ENCODE results near the gene SLC2A3. TPM values are rescaled to one million over a fixed set of nuclear protein-coding genes. Genes with fewer than 3 reads are reported as not detected.
"Not testable (repeated sequence)": the region's sequence is repeated elsewhere in the genome, so short reads cannot be mapped to it uniquely, and the experiment has no call there.

SLC2A3 gene
- total RNA-seq, 4 donors from 2014 or later, result 0.80 to 10.2 (median 8.1) TPM

DNA sequence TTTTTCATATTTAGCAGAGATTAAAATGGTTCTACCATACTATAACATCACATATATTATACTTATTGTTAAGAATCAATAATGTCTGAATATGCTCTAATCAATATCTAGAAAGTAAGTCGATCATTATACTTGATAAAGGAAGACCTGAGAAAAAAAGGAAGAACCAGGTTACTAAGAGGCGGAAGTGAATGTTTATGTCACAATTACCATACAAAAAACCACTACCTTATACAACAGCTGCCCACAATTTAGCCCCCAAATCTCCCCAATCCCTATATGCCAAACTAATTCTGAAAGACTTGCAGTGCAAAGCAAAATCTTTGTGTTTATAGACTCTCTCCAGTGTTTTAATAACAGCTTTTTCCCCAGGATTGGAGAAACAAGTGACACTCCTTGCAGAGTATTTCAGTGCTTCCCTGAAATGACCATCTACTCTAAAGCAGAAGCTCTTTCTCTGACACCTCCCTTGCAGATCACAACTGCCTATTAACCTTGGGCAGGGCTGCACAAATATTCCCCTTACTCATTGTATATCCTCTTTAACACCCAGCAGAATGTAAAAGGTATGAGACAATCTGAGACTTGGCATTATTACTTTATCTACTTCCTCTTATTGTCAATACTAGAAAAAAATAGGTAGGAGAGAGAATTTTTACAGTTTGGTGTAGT, 12.7 kb upstream of the SLC2A3 start:
- Histone ChIP-seq H3K27ac (no peak overlapping the region), H3K4me1 (no peaks in the 10 kb centered on the region), H3K9me3 (no peaks in the 10 kb centered on the region), H3K36me3 (no peaks in the 10 kb centered on the region), H3K27me3 (no peaks in the 10 kb centered on the region), H3K4me3 (no peak overlapping the region)
- 56 to 58% methylated on average over 2 of the region's 2 CpGs for WGBS, 2 donors (ENCODE audit: low coverage in 1 of 2)
- no peak for DNase-seq
- TF ChIP-seq POLR2AphosphoS5 (IDR thresholded peaks at IDR 0.05) (no peak), POLR2A (IDR thresholded peaks at IDR 0.05) (no peak), EP300 (IDR thresholded peaks at IDR 0.05; ENCODE audit: low read depth) (no peak)
- TF ChIP-seq, protein P1, sequence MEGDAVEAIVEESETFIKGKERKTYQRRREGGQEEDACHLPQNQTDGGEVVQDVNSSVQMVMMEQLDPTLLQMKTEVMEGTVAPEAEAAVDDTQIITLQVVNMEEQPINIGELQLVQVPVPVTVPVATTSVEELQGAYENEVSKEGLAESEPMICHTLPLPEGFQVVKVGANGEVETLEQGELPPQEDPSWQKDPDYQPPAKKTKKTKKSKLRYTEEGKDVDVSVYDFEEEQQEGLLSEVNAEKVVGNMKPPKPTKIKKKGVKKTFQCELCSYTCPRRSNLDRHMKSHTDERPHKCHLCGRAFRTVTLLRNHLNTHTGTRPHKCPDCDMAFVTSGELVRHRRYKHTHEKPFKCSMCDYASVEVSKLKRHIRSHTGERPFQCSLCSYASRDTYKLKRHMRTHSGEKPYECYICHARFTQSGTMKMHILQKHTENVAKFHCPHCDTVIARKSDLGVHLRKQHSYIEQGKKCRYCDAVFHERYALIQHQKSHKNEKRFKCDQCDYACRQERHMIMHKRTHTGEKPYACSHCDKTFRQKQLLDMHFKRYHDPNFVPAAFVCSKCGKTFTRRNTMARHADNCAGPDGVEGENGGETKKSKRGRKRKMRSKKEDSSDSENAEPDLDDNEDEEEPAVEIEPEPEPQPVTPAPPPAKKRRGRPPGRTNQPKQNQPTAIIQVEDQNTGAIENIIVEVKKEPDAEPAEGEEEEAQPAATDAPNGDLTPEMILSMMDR (IDR thresholded peaks at IDR 0.05), result no peak
- in situ Hi-C loops (cut with MboI; ENCODE audit: low pct_ligation_motif_present in 1 of 4, low pct_unique_long_range_greater_than_20kb in 1 of 4, low sequenced_read_pairs in 3 of 4), result no loop called here
- intact Hi-C loops (cut with DNase I; ENCODE audit: low total_unique reads), result no loop called here

- Histone ChIP-seq H3K4me1 (no peaks in the 10 kb centered on the region), H3K9me3 (no peaks in the 10 kb centered on the region), H3K4me3 (no peak overlapping the region), H3K27me3 (no peaks in the 10 kb centered on the region), H3K36me3 (no peaks in the 10 kb centered on the region), H3K27ac (no peak overlapping the region)
- intact Hi-C loops (cut with DNase I; ENCODE audit: low total_unique reads), result no loop called here
- WGBS, 2 donors (ENCODE audit: low coverage in 1 of 2), result 72 to 75% methylated on average over 2 of the region's 2 CpGs
- TF ChIP-seq, protein P1 (IDR thresholded peaks at IDR 0.05), result no peak
- no peak for DNase-seq
- in situ Hi-C loops (cut with MboI; ENCODE audit: low pct_ligation_motif_present in 1 of 4, low pct_unique_long_range_greater_than_20kb in 1 of 4, low sequenced_read_pairs in 3 of 4), result no loop called here
Observed at GRCh38 chr12:7947011-7947410, 11.0 kb upstream of the SLC2A3 start.

DNA sequence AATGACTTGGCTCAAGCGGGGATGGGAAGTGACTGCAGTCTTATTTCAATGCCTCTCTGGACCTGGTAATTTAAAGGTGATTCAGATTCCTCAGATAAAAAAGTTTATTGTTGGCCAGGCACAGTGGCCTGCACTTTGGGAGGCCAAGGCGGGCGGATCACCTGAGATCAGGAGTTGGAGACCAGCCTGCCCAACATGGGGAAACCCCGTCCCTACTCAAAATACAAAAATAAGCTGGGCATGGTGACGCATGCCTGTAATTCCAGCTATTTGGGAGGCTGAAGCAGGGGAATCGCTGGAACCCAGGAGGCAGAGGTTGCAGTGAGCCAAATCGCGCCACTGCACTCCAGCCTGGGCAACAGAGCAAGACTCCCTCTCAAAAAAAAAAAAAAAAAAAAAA, 8.8 kb upstream of the SLC2A3 start:
- H3K36me3 ChIP-seq; H3K27ac ChIP-seq; H3K4me3 ChIP-seq; H3K9me3 ChIP-seq; H3K4me1 ChIP-seq; H3K27me3 ChIP-seq; in situ Hi-C loops (cut with MboI; ENCODE audit: low pct_ligation_motif_present in 1 of 4, low pct_unique_long_range_greater_than_20kb in 1 of 4, low sequenced_read_pairs in 3 of 4); DNase-seq; intact Hi-C loops (cut with DNase I; ENCODE audit: low total_unique reads): not testable (repeated sequence)
- 90 to 94% methylated on average over 3 to 8 of the region's 8 CpGs for WGBS, 2 donors (ENCODE audit: low coverage in 1 of 2)

DNA sequence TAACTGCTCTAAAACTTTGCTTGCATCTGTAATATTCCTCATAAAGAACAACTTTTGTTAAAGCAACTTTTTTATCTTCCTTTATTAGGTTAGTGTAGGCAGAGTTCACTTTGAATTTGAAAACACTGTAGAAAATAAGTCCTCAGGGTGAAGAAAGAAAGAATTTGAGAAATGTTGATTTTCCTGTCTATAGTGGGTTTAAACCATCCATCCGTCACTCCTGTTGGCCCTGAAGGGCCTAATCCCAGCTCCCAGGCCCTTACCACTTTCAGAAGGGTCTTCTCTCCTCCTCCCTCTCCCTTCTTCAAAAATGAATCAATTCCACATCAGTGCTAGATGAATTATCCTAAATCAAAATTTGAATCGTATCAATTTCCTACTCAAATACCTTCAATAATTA, 4.9 kb upstream of the SLC2A3 start:
- Histone ChIP-seq H3K9me3 (no peaks in the 10 kb centered on the region), H3K27ac (no peak overlapping the region), H3K4me3 (no peak overlapping the region), H3K4me1 (peaks cover 0 to 7% (median 3%) of the 10 kb centered on the region in 4 donors), H3K27me3 (no peaks in the 10 kb centered on the region), H3K36me3 (no peaks in the 10 kb centered on the region)
- no peak for TF ChIP-seq EP300 (IDR thresholded peaks at IDR 0.05; ENCODE audit: low read depth)
- TF ChIP-seq POLR2AphosphoS5 (IDR thresholded peaks at IDR 0.05), result no peak
- TF ChIP-seq, protein P1 (IDR thresholded peaks at IDR 0.05), result no peak
- no peak for DNase-seq
- WGBS, 2 donors (ENCODE audit: low coverage in 1 of 2), result 85 to 93% methylated on average over 2 of the region's 2 CpGs
- in situ Hi-C loops (cut with MboI; ENCODE audit: low pct_ligation_motif_present in 1 of 4, low pct_unique_long_range_greater_than_20kb in 1 of 4, low sequenced_read_pairs in 3 of 4), result no loop called here
- intact Hi-C loops (cut with DNase I; ENCODE audit: low total_unique reads), result no loop called here

Data from transverse colon (tissue), 4 donors.